GM12878 (cell line): ENCODE measurements around the gene SMIM38. TPM values are rescaled to one million over a fixed set of nuclear protein-coding genes. Genes with fewer than 3 reads are reported as not detected.

Source experiments
- ATAC-seq: fragments of 200-7000 bp; cut with Tn5 transposase; 3 replicates; pipeline ENCODE4 v1.9.1; 2020; ENCODE audit warnings: mild to moderate bottlenecking, moderate library complexity
- BruUV-seq: library from RNA; stranded (reverse); fragments of 400-500 nt; replicated peaks from 2 replicates; lab custom pipeline; 2021; lab: Mats Ljungman, UMichigan
- CTCF ChIA-PET: fragments of 300-600 bp; sonication (Branson Sonifier 250); formaldehyde crosslinking; extraction: SDS; loops from one replicate; lab custom pipeline; 2021; ENCODE audit warnings: inconsistent platforms; lab: Yijun Ruan, JAX
- POLR2A ChIA-PET: fragments of 350-600 bp; formaldehyde crosslinking; extraction: SDS; loops from one replicate; lab custom pipeline; 2021; ENCODE audit warnings: inconsistent platforms; lab: Charles Lee
- RAD21 ChIA-PET: fragments of 300-600 bp; sonication (Branson Sonifier 250); formaldehyde crosslinking; loops from one replicate; lab custom pipeline; 2023; ENCODE audit warnings: antibody characterized with exemption; ENCODE audit not compliant: unreplicated experiment; lab: Charles Lee
- SMC1A ChIA-PET: fragments of 300-600 bp; sonication (Branson Sonifier 250); formaldehyde crosslinking; loops from one replicate; lab custom pipeline; 2023; ENCODE audit not compliant: unreplicated experiment, uncharacterized antibody; lab: Charles Lee
- DNase-seq: peaks from one replicate; pipeline ENCODE4 v3.0.0-alpha.2; 2011; ENCODE audit warnings: low read depth, low spot score
- FAIRE-seq: peaks from 3 replicates; lab custom pipeline; 2011; peaks lifted over from hg19 to GRCh38; lab: Jason Lieb, UNC
- H2AFZ ChIP-seq: 2 replicates; pipeline ENCODE4 v1.6.0; 2011; ENCODE audit warnings: low read depth, low read length, control low read depth; ENCODE audit not compliant: control insufficient read depth
- H3K27ac ChIP-seq: 2 replicates; pipeline ENCODE4 v1.5.1; 2011; ENCODE audit warnings: control low read depth; ENCODE audit not compliant: control insufficient read depth, insufficient read depth
- H3K27me3 ChIP-seq, 2 experiments: replicated peaks in 1 of 2; 2 replicates each; pipeline versions ENCODE4 v1.6.0 to v1.6.1; 2011; ENCODE audit warnings: low read length in 1 of 2; ENCODE audit not compliant: control insufficient read depth in 2 of 2, insufficient read depth in 2 of 2
- H3K36me3 ChIP-seq, 2 experiments: 2 replicates each; pipeline ENCODE4 v1.5.1; 2011; ENCODE audit warnings: low read length in 1 of 2; ENCODE audit not compliant: control insufficient read depth in 2 of 2, insufficient read depth in 2 of 2
- H3K4me1 ChIP-seq: 2 replicates; pipeline ENCODE4 v1.6.1; 2011; ENCODE audit warnings: mild to moderate bottlenecking, low read length, moderate library complexity, mixed read lengths; ENCODE audit not compliant: control insufficient read depth, insufficient read depth
- H3K4me2 ChIP-seq: 2 replicates; pipeline ENCODE4 v1.6.0; 2011; ENCODE audit warnings: control low read depth; ENCODE audit not compliant: control insufficient read depth, insufficient read depth
- H3K4me3 ChIP-seq: fragments of 200-600 bp; sonication (generic); 2 replicates; pipeline ENCODE4 v1.5.1; 2016
- H3K79me2 ChIP-seq: 2 replicates; pipeline ENCODE4 v1.6.0; 2011; ENCODE audit warnings: low read length; ENCODE audit not compliant: control insufficient read depth, insufficient read depth
- H3K9ac ChIP-seq: 2 replicates; pipeline ENCODE4 v1.8.0; 2011; ENCODE audit warnings: low read length, control low read depth, mixed read lengths; ENCODE audit not compliant: control insufficient read depth, insufficient read depth
- H3K9me3 ChIP-seq: replicated peaks from 3 replicates; pipeline ENCODE4 v1.5.1; 2011; ENCODE audit warnings: mild to moderate bottlenecking, low read length; ENCODE audit not compliant: control insufficient read depth, insufficient read depth
- H4K20me1 ChIP-seq: 2 replicates; pipeline ENCODE4 v1.6.0; 2011; ENCODE audit not compliant: control insufficient read depth, insufficient read depth
- SMC3 ChIP-seq: IDR thresholded peaks from 2 replicates; pipeline ENCODE4 v1.6.1; 2011; ENCODE audit warnings: low read length, improper control_type of control experiment, borderline replicate concordance
- ZNF274 ChIP-seq: IDR thresholded peaks from one replicate; pipeline ENCODE4 v1.8.0; 2011; ENCODE audit not compliant: insufficient read length, insufficient read depth
- WGBS: methylation state at CpG from one replicate; pipeline ENCODE4 v1.1.6; 2016; ENCODE audit warnings: low lambda C conversion rate; ENCODE audit not compliant: insufficient replicate concordance, insufficient coverage; ENCODE audit errors: missing lambda C conversion rate; 5-methylcytosine and 5-hydroxymethylcytosine counted together
- in situ Hi-C: fragments of 300-500 bp; cut with MboI; formaldehyde crosslinking; loops from 9 replicates; pipeline ENCODE4 v1.14.3; 2018; ENCODE audit warnings: mixed read lengths
- intact Hi-C: fragments of 100-400 bp; cut with micrococcal nuclease; formaldehyde crosslinking; loops from one replicate; pipeline ENCODE4 v1.14.2; 2022; ENCODE audit not compliant: unreplicated experiment
- polyA plus RNA-seq, 11 experiments: library from polyadenylated mRNA; depleted of rRNA in 4 of 11; unstranded in 6 of 11; stranded (reverse) in 5 of 11; fragments of >200 nt; fragmentation: Nextera tagmentation in 4 of 11; fragmentation: Illumina TruSeq in 1 of 11; extraction: Ambion mirVana in 4 of 11; extraction: Trizol in 1 of 11; gene quantifications; 1 replicate in 1 of 11; 2 replicates in 10 of 11; pipeline versions ENCODE4 v1.2.1 to v1.2.3, GENCODE V29; 2011 to 2016; ENCODE audit warnings: inconsistent platforms in 2 of 11, missing spikeins in 2 of 11, low read depth in 1 of 11
- total RNA-seq, 4 experiments: library from RNA; depleted of rRNA in 3 of 4; stranded (reverse); fragments of >200 nt in 3 of 4; fragmentation: Illumina TruSeq in 1 of 4; extraction: Trizol in 1 of 4; gene quantifications; 2 replicates each; pipeline versions ENCODE4 v1.2.1 to v1.2.3, GENCODE V29; 2013 to 2021
- TF ChIP-seq, protein P1 (sequence below): fragments of 450-650 bp; IDR thresholded peaks from 2 replicates; pipeline ENCODE4 v1.6.1; 2016; ENCODE audit warnings: mild to moderate bottlenecking
- TF ChIP-seq, protein P2 (sequence below): fragments of 450-650 bp; IDR thresholded peaks from 2 replicates; pipeline ENCODE4 v1.6.1; 2016; ENCODE audit warnings: mild to moderate bottlenecking

SMIM38 gene
- total and polyA plus RNA-seq, 10 of the 15 experiments (the other 5 are each of a cell fraction or from before 2014, with no cell fraction given), result 0.15 to 5.0 (median 2.1) TPM; not detected in 1

DNA sequence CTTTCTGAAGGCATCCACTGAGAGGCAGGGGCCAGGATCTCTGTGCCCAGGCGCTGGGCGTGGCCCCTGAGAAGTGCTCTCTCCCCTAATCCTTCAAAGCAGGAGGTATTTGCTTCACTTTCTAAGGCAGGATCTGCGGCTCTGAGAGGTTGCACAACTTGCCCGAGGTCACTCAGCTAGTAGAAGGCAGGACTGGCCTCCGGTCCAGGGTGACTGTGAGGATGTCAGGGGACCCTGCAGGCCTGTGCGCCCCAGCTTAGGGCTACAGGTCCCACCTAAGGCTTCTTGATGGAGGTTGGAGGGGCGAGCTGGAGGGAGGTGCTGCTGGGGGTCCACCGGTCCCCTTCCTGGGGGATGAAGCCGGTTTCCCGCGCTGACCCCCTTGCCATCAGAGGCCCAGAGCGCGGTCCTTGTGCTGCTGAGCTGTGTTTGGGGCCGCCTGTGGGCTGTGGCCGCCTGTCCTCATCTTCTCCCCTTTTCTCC, 979 bp downstream of the SMIM38 start:
- SMC1A ChIA-PET, result interaction anchor here (0.7 to 5.5 kb wide), 13 partner anchors 10 to 205 kb away, joined by 3 to 35 read pairs (median 3); no protein-coding TSS in a partner anchor
- DNase-seq, result no peak
- RAD21 ChIA-PET, result interaction anchor here (0.7 to 2.9 kb wide), 12 partner anchors 10 to 486 kb away, joined by 3 to 27 read pairs (median 6); no protein-coding TSS in a partner anchor
- Histone ChIP-seq H3K36me3 (no peaks in the 10 kb centered on the region), H3K4me3 (peak overlapping the region; percentile 57), H3K9ac (peak overlapping the region; percentile 55), H3K4me1 (peaks cover 32% of the 10 kb centered on the region), H3K79me2 (peaks cover 5% of the 10 kb centered on the region), H3K27me3 (no peaks in the 10 kb centered on the region), H3K27ac (peak overlapping the region; percentile 76), H3K9me3 (no peaks in the 10 kb centered on the region; the same call in 2 of the 3 replicates), H4K20me1 (no peaks in the 10 kb centered on the region), H3K4me2 (peak overlapping the region; percentile 73), H2AFZ (no peak overlapping the region)
- CTCF ChIA-PET, result interaction anchor here (1.0 to 2.7 kb wide), 7 partner anchors 10 to 514 kb away, joined by 3 to 11 read pairs (median 6); no protein-coding TSS in a partner anchor
- peak; percentile 9 for ATAC-seq
- in situ Hi-C loops, result no loop called here
- WGBS, result 20% methylated on average over 15 of the region's 15 CpGs
- POLR2A ChIA-PET, result interaction anchor here (0.6 to 3.3 kb wide), 10 partner anchors 10 to 696 kb away, joined by 3 to 32 read pairs (median 5); partner anchors contain the start of gene PPP6R3
- BruUV-seq, result TSS peak; percentile 93
- intact Hi-C loops, result no loop called here
- TF ChIP-seq, protein P1, sequence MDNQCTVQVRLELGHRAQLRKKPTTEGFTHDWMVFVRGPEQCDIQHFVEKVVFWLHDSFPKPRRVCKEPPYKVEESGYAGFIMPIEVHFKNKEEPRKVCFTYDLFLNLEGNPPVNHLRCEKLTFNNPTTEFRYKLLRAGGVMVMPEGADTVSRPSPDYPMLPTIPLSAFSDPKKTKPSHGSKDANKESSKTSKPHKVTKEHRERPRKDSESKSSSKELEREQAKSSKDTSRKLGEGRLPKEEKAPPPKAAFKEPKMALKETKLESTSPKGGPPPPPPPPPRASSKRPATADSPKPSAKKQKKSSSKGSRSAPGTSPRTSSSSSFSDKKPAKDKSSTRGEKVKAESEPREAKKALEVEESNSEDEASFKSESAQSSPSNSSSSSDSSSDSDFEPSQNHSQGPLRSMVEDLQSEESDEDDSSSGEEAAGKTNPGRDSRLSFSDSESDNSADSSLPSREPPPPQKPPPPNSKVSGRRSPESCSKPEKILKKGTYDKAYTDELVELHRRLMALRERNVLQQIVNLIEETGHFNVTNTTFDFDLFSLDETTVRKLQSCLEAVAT, result 0 out of 2 replicates have a peak, but pooled peaks have one; percentile 6
- no peak for TF ChIP-seq SMC3
- TF ChIP-seq, protein P2, sequence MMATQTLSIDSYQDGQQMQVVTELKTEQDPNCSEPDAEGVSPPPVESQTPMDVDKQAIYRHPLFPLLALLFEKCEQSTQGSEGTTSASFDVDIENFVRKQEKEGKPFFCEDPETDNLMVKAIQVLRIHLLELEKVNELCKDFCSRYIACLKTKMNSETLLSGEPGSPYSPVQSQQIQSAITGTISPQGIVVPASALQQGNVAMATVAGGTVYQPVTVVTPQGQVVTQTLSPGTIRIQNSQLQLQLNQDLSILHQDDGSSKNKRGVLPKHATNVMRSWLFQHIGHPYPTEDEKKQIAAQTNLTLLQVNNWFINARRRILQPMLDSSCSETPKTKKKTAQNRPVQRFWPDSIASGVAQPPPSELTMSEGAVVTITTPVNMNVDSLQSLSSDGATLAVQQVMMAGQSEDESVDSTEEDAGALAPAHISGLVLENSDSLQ, result no peak
- no peak for TF ChIP-seq ZNF274
- FAIRE-seq, result no peak
